HG03175 (cell line): ENCODE measurements around the gene NRL.

Experiments used
- ATAC-seq: cut with Tn5 transposase; IDR thresholded peaks from one replicate; pipeline ENCODE4 v1.9.1; 2021; ENCODE audit warnings: mild to moderate bottlenecking, moderate library complexity; ENCODE audit not compliant: unreplicated experiment

NRL gene

DNA sequence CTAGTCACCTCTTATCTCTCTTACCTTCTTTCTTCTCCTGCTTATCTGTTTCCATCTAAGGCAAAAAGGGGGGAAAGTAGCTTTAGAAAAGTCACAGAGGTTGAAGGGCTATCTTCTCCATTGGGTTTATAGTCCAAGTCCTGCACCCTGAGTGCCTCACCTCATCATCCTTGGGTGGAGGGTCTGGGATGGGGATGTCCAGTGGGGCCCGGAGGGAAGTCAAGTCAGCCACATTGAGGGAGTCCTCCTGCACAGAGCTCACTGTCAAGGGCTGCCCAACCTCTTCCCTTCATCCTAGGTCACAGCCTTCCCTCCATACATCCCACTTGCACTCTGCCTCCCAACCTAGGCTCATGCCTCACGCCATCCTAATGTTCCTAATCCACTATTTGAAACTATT is 30.5 kb upstream of the NRL start:
- no peak for ATAC-seq

DNA sequence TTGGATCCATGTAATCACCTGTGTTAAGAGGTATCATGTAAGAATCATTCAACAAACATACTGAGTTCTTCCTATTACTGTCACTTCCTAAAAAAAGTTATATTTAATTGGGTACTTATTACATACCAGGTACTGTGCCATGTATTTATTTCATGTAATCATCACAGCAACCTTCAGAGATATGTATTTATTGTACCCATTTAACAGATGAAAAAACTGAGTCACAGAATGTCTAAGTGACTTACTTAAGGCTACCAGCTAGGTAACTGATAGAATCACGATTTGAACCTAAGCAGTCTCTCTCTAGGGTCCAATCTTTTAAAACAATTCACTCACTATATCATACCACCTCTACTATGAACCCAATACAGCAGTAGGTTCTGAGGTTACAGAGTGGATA is 29.7 kb upstream of the NRL start:
- ATAC-seq = no peak

DNA sequence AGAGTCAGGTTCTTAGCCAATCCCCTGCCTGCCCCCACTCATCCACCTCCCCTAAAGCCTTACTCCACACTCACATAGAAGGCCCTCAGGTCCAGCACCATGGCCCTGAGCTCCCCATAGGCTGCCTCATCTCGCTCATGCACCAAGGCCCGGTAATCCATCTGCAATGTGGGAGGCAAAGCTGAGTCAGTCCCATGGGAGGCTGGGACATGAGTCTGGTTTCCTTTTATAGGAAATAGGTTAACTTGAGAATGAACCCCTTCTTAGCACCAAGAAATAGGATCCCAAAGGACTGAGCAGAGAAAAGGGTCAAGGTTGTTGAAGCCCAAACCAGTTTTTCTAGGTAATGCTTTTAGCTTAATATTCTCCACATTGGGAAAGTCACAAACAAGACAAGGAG is 28.8 kb upstream of the NRL start:
- ATAC-seq = no peak

DNA sequence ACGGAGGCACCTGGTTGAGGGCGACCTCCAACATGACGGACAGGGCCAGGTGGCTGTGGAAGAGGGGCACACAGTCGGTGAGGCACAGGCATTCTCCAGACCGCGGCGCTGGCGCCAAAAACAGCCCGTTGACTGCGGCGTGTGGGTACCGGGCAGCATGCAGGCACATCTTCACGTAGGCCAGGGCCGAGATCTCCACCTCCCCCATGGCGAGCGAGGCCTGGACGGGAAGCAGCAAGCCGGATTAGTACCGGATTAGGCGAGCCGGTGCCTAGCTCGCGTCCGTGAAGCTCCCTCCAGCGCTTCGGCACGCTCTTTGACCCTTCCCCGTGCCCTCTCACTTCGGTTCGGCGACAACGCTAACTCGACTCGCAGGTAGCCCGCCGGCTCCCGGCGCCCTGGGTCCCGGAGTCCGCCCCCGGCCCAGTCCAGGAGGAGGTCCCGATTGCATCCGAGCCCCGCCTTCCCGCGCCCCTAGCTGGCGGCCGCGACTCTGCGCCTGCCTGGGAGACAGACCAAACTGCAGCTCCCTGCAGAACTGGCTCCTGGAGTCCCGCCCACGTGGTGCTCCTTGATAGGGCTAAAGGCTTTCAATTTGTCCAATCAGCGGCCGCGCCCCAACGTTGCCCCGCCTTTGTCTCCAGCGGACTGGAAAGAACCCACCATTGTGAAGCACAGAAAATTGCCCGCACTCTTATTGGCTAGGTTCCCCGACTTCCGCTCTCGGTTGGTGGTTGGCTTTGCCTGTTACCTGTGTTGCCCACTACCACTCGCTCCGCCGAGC is 26.5 kb upstream of the NRL start, which contains the start of gene EMC9:
EMC9 (minus strand) TSS at position 495 of the 784 bp plus-strand sequence; CDS start at position 208, 287 bp downstream.
- peak; percentile 89 for ATAC-seq

DNA sequence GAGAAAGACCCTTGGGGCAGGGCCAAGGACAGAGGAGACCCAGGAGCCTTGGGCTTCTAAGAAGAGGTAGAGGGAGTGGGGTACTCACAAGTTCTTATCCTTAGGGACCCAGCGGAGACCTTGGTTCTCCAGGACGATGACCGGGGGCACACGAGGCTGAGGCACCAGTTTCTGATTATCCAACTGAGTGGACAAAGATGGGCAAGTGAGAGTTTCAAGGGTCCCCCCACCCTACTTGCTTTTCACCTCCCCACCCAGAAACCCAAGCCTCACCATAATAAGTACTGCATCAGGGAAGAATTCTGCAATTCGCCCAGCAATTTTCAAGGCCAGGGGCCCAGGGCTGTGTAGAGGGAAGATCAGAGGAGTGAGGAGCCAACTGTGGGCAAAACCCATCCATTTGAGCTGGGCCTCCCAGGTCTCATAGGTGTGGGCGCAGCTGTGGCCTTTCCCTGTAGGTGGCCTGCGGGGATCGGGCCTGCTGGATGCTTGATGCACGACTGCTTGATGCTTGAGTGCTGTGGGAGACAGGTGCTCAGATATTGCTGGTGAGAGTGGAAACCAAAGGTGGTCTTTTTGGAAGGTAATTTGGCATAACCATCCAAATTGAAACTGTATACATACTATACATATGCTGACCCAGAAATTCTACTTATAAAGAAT is 24.7 kb upstream of the NRL start:
- no peak for ATAC-seq

DNA sequence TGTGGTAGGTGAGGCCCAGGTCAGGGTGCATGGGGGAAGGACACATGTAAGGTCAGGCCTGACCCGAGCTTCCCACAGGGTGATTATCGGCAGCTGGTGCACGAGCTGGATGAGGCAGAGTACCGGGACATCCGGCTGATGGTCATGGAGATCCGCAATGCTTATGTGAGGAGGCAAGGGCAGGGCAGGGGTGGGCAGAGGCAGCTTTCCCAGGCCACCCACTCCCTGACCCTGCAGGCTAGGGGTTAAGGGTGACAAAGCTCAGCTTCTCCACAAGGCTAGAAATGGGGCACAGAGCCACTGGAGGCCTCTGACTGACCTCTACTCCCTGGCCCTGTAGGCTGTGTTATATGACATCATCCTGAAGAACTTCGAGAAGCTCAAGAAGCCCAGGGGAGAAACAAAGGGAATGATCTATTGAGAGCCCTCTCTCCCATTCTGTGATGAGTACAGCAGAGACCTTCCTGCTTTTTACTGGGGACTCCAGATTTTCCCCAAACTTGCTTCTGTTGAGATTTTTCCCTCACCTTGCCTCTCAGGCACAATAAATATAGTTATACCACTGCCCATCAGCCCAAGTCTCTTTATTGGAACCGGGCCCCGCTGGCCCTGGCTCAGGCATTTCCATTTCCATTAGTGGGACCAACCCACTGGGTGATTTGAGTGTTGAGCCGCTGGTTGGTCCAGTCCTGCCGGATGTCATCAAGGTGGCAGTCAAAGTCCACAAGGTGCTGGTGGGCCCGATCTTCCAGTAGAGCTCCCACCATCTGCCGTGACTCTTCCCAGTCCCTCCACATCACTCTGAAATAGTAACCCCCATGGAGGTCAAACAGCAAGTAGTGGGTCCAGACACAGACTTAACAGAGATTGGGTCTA is 23.9 kb upstream of the NRL start:
- ATAC-seq = no peak

DNA sequence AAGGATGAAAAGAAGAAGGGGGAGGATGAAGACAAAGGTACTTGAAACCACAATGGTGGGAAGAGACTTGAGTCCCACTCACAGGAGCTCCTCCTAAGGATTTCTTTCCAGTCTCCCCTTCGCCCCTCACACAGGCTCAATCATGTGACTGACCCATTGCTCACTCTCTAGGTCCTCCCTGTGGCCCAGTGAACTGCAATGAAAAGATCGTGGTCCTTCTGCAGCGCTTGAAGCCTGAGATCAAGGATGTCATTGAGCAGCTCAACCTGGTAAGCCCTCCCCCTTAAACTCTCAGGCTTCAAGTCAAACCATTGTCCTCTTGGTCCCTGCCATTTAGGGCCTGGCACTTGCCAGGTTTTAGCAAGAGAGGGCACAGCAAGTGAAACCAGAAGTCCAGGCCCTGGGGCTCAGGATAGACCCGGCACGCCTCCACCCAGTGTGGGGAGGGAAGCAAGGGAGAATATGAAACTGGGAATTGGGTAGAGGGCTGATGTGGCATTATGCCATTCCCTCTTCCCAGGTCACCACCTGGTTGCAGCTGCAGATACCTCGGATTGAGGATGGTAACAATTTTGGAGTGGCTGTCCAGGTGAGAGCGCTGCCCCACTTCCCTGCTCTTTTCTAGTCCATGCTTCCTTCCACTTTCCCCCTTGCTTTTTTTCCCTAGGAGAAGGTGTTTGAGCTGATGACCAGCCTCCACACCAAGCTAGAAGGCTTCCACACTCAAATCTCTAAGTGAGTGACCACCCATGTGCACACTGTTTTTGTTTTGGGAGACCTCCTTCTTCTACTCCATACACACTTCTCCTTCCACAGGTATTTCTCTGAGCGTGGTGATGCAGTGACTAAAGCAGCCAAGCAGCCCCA is 23.0 kb upstream of the NRL start:
- no peak for ATAC-seq

DNA sequence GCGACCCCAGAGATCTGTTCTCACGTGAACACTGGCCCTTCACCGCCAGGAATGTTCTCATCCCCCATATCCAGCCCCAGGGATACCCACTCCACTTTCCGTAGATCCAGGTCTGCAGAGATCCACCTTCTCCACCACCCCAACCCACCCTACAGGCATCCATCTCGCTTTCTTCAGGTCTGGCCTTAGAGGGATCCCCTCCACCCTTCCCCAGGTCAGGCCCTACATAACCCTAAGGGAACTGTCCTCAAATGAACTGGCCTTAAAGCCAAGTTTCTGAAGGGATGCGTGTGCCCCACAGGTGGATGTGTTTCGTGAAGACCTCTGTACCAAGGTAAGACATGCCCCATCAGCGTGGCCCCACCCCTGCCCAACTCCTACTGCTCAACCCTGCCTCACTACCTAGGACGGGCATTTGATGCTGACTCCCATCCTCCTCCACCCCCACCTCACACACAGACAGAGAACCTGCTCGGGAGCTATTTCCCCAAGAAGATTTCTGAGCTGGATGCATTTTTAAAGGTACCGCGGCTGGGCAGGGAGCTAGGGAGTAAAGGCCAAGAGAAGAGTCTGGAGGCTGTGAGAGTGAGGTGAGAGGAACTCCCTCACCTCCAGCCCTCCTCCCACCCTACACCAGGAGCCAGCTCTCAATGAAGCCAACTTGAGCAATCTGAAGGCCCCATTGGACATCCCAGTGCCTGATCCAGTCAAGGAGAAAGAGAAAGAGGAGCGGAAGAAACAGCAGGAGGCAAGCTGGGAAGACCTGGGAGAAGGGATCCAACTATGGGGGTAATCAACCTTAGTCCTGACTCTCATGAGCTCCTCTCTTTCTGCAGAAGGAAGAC is 22.2 kb upstream of the NRL start:
- ATAC-seq = no peak

DNA sequence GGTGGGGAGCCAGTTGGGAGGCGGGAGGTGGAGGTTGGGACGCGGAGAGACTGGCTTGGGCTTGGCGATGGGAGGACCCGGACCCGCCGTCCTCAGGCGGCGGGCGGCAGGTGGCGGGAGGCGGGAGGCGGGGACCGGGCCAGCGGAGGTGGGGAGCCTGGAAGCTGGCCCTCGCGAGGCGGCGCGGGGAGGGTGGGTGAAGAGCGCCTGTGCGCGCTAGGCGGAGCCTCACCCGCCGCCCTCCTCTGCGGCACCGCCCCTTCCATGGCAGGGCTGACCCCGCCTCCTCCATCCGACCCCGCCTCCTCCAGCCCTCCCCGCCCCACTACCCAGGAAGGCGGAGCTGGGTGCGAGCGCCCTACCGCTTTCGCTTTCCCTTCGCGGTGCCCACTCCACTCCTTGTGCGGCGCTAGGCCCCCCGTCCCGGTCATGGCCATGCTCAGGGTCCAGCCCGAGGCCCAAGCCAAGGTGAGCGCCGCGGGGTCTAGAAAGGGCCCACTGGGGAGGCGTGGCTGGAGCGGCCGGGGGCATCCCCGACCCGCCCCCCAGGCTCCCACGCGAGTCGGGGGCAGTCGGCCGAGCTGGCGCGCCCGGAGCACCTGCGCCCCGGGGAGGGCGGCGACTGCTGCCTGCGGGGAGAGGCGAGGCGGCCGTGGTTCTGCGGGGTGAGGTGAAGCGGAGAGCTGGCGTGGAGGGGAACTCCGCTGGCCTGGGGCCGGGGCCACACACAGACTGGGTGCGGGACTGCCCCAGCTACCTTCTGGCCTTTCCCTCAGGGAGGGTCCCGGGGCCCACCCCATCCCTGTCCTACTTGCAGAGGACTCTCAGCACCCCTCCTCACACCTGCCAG is 21.3 kb upstream of the NRL start, which contains the start of gene PSME1:
PSME1 (plus strand) TSS at position 361 of the 850 bp plus-strand sequence; CDS start at position 430, 69 bp downstream.
- ATAC-seq = peak; percentile 92

DNA sequence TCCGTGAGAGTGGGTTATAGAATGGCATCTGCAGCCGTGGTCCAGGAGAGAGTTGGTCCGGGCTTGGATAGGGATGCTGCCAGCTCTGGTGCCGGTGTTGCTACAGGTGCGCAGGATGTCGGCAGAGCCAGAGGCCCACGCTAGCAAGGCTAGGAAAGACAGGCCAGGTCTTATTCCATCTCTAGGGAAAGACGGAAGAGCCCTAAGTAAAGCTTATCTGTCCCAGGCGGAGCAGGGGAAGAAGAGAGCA is 20.8 kb upstream of the NRL start:
- ATAC-seq = no peak

DNA sequence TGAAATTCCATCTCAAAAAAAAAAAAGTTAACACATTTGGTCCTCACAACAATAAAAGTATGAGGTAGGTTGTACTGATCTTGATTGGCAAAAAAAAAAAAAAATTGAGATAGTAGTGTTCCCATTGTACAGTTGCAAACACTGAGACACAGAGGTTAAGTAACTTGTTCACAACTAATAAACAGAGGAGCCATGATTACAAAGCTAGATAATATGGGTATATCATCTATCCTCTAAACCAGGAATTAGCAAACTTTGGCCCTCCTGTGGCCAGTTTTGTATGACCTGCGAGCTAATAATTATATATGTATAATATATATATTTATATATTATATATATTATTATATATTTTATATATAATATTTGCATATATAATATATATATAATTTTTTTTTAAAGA is 19.0 kb upstream of the NRL start:
- ATAC-seq = no peak

DNA sequence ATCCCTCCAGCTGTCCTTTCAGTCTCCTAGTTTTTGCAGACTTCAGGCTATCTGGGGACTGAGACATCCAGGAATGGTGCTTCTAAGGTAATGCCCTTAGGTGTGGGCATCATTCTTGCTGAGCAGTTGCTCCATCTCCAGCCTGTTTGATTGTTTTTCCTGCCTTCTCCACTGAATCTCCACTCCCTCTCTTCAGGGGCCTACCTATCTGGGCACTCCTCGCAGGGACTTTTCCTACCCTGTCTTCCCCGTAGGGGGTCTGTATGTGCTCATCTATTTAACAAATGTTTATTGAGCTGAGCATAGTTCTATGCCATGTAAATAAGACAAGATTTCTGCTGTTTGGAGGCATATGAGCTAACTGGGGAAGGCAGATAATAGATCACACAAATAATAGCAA is 18.2 kb upstream of the NRL start:
- ATAC-seq = no peak

DNA sequence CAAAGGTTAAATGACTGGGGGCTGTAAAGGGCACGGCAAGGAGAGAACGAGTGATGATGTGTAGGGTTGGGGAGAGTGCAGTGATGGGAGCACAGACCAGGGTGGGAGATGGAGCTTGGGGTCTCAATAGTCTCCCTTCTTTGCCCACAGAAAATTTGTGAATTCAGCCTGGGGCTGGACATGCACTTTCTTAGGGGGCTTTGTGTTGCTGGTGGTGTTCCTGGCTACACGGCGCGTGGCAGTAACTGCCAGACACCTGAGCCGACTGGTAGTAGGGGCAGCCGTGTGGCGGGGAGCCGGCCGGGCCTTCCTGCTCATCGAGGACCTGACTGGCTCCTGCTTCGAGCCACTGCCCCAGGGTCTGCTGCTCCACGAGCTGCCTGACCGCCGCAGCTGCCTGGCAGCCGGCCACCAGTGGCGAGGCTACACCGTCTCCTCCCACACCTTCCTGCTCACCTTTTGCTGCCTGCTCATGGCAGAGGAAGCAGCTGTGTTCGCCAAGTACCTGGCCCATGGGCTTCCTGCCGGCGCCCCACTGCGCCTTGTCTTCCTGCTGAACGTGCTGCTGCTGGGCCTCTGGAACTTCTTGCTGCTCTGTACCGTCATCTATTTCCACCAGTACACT is 17.4 kb upstream of the NRL start:
- ATAC-seq = no peak

DNA sequence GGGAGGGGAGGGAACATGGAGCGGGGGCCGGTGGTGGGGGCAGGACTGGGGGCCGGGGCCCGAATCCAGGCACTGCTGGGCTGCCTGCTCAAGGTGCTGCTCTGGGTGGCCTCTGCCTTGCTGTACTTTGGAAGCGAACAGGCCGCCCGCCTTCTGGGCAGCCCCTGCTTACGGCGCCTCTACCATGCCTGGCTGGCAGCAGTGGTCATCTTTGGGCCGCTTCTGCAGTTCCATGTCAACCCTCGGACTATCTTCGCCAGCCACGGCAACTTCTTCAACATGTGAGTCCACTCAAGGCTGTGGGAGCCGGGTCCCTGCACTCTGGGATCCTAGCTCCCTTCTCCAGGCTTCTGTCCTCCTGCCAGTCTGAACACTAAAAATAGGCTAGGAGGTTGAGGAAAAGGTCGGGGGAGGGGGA is 16.8 kb upstream of the NRL start:
- ATAC-seq = no peak

DNA sequence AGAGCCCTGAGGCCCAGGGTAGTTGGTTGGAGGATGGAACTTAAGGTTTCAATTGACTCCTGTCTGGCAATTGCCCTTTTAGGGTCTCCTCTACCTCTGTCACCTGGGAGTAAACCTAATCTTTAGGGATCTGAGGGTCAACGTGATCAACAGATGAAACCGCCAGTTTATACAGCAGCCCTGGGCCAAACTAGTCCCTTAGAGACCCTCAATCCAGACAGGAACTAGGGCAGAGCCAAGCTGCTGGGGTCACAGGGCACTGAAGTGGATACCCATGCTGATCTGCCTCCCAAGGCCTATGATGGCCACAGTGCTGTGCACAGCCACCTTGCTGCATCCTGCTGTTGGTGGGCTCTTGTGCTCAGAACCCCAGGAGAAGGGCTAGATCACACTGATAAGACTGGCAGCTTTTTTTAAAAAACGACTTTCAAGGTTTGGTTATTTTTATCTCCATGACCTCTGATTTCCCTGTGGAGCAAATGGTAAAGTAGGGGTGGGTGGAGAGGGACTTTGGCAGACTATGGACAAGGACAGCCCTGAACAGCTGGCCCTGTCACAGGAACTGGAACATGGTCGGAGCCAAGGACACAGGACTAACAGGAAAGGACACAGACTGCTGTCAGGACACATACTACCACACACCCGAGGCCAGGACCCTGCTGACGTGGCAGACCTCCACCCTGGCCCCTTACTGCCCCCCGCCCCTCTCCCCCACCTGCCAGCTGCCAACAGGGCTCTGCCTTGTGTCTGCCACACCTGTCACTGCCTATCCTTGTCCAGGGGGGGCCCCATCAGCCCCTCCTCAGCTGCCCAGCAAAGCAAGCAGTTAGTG is 16.2 kb upstream of the NRL start:
- ATAC-seq = no peak

DNA sequence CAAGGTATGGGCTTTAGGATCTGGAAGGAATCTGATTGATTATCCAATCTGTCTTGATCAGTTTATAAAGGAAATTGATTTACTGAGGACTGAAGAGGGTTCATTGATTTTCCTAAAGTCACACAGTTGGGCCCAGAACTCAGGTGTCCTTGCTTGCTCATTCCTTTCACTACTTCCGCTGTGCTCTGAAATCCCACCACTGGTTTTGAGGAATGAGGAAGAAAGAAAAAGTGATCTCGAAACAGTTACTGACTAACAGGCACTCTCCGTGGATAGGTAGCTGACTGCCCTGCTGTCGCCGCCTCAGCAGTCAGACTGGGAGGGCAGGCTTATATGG is 15.6 kb upstream of the NRL start, which contains the start of gene FITM1:
FITM1 (plus strand) TSS at position 280 of the 337 bp plus-strand sequence. CDS start 905 bp downstream, outside the sequence.
- ATAC-seq = no peak

DNA sequence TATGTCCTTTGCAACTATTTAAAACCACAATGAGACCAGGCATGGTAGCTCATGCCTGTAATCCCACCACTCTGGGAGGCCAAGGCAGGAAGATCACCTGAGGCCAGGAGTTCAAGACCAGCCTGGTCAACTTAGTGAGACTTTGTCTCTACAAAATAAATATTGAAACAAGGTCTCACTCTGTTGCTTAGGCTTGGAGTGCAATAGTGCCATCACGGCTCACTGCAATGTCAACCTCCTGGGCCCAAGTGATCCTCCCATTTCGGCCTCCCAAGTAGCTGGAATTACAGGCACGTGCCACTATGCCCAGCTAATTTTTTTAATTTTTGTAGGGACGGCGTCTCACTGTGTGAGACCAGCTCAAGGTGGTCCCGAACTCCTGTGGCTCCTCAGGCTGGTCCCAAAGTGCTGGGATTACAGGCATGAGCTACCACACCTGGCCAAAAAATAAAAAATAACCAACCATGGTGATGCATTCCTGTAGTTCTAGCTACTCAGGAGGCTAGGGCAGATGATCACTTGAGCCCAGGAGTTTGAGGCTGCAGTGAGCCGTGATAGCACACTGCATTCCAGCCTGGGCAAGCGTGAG is 14.8 kb upstream of the NRL start:
- no peak for ATAC-seq
